Jurkat, Clone E6-1 (cell line): ENCODE data around the gene MFNG.

Source experiments
- DNase-seq: peaks from one replicate; pipeline ENCODE4 v3.0.0-alpha.2; 2011; ENCODE audit warnings: low read depth, low spot score
- H3K4me3 ChIP-seq: 2 replicates; pipeline ENCODE4 v1.5.1; 2011; ENCODE audit warnings: mild to moderate bottlenecking, low read length, control low read depth, moderate library complexity

MFNG gene

DNA sequence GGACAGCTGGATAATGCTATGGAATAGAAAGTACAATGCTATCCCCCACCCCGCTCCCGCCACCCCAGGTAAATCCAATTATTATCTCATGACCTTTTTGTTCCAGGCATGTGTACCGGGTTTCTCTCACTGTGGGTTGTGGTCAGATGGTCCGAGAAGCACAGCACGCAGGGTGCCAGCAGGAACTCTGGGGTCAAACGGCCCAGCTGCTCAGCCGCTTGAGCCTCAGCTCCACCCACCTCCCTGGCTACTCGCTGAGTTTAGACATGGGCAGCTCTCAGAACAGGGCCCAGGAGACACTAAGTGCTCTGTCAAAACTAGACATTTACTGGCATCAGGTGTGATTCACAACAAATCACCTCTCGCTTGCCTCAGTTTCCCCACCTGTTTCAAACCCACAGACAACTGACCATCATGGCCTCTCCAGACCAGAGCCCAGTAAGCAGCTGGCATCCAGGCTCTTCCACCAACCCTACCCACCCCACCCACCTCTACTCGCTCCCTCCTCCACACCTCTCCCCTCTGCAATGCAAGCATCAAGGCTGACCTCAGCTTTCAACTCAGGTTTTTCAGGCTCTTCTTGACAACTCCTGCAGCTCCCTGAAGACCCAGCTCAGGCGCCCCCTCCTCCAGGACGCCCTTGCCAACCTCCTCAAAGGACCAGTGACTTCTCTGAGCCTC lies 13.0 kb upstream of the MFNG start:
- no peak overlapping the region for H3K4me3 ChIP-seq
- no peak for DNase-seq

DNA sequence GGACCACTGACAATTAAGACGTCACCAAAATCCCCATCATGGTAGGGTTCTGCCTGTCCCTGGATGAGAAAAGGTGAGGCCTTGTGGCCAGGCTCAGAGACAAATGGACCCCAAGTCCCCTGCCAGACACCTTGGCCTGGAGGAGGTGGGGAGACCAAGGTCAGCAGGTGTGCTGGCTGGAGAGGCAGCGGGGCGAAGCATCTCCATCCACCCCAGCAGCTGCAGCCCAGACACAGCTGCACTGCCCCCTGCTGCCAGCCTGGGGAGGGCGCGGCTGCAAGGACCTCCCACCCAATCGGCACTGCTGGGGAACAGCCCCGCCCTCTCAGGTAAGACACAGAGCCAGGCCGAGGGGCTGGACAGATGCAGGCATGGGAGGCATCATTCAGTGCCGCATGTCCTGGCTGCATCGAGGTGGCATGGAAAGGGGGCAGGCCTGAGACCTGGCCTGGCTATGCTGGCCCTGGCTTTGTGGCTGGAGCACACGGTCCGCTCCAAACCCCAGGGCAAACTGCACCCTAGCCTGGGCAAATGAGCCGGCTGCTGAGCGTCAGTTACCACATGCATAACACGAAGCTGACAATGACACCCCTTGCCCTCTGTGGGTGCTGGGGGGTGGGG lies 12.2 kb upstream of the MFNG start:
- no peak overlapping the region for H3K4me3 ChIP-seq
- no peak for DNase-seq

DNA sequence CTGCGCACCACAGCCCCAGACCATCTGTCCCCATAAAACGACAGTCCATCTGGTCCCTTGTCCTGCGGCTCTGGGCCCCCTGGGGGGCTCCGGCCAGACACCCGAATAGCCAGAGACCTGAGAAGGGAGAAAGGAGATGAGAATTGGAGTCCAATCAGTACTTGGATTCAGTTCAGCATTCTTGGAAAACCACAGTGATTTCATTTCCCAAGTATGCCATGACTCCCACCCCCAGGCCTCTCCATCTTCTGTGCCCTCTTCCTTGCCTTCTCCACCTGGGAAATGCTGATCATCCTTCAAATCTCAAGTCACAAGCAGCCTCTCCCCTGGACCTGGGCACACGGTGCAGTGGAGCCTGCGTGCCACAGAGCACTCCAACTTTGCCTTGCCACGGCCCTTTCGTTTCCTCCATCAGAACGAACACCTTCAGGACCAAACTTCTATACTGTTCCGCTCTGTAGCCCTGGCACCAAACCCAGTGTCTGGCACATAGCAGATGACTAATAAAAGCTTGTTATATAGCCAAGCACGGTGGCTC lies 10.9 kb upstream of the MFNG start:
- H3K4me3 ChIP-seq, result no peak overlapping the region
- no peak for DNase-seq

DNA sequence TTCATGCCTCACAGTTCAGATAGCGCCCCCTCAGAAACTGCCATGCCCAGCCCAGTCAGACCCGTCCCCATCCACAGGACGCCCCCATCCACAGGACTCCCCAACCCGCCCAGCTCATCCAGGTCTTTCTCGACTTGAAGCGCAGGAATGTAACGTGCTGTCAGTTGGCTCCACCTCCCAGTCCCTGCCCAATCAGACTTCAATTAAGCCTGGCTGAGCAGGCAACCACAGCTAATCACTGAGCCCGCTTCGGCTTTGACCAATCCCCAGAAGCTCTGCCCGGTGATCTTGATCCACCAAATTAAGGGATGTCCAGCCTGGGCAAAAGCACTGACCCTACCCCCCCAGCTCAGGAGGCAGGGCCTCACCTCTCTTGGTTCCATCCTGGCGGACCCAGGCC lies 10.5 kb upstream of the MFNG start:
- H3K4me3 ChIP-seq, result no peak overlapping the region
- DNase-seq, result no peak

DNA sequence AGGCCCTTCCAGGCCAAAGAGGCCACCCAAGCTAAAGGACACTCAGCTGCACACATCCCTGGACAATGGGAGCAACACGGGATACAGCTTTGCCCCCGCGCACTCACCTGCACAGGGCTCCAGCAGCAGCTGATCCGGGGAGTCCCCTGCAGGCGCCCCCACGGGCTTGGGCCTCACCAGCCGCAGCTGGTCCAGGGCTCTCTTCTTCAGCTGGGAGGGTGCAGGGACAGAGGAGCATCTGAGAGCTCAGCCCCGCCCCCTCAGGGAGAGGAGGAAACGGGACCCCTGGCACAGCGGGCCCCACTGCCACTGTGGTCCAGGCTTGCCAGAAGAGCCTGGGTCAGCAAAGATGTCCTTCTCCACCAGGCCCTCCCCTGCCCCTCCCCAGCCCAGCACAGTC lies 7.8 kb upstream of the MFNG start:
- no peak for DNase-seq

DNA sequence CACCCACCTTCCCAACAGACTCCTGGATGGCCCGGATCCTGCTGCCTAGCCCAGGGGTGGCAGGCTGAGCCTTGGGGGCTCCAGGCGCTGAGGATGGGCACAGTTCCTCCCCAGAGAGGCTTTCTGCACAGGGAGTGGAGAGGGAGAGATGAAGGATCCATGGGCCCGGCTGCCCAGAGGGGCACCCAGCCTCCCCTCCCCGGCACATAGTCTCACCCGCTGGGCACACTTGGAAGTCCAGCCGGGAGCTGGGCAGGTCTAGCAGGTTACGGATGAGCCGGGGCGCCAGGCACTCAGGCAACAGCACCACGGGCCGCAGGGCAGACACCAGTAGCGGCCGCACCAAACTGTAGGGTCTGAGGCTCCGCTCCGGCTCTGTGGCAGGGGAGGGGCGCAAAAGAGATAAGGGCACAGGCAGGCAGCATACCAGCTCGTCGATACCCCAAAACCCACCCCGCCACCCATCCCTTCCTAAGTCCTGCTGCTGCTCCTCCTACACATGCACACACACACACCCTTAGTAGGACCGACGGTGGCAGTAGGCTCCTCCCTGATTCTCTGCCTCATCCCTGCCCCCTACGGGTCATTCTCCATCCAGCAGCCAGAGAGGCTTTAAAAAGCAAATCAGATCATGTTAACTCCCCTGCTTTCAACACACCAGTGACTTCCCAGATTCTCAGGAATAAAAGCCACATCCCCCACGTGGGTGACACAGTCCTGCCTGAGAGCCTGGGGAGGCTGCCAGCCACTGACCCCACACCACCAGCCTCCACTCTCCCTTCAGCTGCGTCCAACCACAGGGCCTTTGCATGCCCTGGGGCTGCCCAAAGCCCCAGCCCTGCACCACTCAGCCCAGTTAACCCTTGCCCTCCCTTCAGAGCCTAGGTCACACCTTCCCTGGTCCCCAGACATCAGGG lies 6.5 kb upstream of the MFNG start:
- no peak for DNase-seq
- H3K4me3 ChIP-seq, result no peak overlapping the region

More for the DNA sequence above, 7.8 kb upstream of the MFNG start:
- H3K4me3 ChIP-seq, result no peak overlapping the region

DNA sequence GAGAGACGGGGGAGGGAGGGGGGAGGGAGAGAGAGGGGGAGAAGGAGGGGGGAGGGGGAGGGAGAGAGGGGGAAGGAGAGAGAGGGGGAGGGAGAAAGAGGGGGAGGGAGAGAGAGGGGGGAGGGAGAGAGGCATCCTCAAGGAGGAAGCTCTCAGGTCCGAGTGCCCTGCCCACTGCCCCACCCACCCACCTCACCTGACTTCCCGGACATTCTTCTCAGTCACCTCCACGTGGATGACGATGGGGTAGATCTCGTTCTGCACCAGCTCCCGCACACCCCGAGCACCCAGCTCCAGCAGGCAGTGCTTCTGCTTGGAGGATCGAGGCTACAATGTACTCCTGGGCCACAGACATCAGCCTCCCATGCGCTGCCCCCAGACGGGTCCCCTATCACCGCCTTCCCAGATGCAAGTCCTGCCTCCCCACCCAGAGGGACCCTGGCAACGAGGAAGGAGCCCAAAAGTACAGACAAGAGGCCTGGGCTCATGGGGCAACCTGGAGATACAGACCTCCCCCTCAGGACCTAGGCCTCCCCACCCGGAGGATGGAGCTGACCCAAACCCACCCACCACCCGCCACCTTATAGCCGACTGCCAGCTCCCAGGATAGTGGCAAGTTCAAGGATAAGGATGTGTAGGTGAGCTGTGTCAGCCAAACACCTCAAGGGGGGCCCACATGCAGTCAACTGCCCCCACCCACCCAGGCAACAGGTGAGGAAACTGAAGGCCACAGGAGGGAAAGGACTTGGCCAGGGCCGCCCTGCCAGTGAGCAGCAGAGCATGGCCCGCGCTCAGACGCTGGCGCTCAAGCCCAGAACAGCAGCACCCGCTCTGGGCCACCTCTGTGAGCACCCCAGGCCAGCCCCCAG lies 5.6 kb upstream of the MFNG start:
- no peak for DNase-seq
- no peak overlapping the region for H3K4me3 ChIP-seq

DNA sequence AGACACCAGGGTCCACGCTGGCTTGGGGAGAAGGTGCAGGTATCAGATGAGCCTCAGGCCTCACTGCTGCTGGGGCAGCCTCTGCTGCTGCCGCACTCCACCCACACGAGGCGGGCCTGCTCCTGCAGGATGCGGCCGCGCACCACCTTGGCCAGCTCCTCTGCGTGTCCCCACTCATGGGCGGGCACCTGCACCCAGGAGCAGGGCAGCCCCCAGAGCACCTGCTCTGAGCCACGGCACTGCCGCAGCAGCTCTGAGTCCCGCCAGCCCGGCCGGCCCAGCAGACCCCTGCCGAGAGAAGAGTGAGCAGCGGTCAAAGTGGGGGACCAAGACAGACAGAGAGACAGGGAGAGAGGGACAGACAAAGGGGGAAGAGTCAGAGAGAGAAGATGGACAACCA lies 4.9 kb upstream of the MFNG start:
- no peak for DNase-seq

DNA sequence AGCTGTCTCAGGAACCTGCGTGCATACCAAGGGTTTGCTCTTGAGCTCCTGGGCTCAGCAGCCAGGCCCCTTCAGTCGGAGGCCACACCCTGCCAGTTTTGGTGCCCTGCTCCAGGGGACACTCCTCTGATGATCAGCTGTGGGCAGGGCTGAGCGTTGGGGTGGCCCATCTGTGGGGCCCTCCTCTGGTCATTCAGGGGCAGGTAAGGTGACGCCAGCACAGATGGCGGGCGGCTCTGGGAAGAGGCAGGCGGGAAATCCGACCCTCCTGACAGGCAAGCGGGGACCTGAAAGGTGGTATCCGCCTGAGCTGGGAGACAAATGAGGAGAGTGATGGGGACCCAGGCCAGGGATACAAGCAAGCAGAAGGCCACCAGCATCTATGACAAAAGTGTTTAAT lies 3.8 kb upstream of the MFNG start:
- no peak overlapping the region for H3K4me3 ChIP-seq
- no peak for DNase-seq

More for the DNA sequence above, 4.9 kb upstream of the MFNG start:
- no peak overlapping the region for H3K4me3 ChIP-seq

DNA sequence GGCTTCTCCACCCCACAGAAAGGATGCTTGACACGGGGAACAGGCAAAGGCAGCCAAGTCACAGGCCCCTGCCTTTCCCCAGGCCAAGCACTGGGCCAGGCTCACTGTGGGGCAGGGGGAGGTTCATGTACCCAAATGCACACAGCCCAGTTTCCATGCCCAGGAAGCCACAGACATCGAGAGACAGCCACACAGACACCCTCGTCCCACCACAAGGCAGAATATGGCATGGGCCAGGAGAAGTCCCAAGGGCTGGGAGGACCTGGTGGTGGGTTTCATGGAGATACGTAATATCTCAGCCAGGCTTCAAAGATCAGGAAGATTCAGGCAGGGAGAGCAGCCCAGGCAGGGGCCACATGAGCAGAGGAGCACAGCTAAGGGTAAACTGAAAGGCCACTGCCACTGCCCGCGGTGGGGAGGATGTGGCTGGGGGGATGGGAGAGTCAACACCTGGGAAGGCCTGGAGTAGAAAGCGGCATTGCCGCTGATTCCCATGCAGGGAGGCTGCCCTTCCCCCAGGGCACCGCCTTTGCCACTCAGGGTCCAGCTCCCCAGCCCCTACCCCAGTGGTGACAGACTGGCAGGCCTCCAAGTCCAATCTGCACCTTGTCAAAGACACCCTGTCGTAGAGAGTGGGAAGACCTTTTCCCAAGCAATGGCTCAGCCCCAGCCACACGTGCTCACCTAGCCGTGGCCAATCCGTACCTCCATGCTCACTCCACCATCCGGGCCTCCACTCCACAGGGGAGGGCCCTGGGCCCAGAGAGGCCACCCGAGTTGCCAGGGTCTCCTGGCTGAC lies 2.4 kb upstream of the MFNG start:
- DNase-seq, result no peak
- H3K4me3 ChIP-seq, result no peak overlapping the region

DNA sequence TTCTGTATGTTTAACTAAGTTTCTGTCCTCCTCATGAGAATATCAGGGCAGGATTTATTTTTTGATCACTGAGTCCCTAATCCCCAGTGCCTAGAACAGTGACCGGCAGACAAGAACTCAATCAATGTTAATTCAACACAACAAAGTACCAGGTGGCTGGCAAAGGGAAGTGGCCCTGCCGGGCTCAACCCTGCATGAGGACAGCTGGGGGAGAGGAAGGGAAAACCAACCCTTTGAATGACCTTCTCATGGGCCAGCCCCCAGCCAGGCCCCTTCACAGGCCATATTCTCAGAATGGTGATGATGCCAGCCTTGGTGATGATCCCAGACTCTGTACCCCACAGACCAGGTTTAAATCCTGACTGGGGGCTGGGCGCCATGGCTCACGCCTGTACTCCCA lies 1.4 kb upstream of the MFNG start:
- no peak overlapping the region for H3K4me3 ChIP-seq
- DNase-seq, result no peak

DNA sequence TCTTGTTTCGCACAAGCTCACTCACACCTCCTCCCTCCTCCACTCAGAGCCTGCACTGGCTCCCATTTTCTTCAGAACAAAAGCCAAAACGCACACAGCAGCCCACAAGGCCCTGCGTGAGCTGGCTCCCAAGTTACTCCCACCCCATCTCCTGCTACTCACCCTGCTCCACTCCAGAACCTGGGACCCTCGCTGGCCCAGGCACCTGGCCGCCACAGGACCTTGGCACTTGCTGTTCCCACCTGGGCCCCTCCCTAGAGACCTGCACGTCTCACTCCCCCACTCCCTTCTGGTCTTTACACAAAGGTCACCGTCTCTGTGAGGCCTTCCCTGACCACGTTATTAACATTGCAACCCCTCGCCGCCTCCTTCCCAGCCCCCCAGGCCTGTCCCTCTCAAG lies 945 bp upstream of the MFNG start:
- no peak overlapping the region for H3K4me3 ChIP-seq
- DNase-seq, result no peak

DNA sequence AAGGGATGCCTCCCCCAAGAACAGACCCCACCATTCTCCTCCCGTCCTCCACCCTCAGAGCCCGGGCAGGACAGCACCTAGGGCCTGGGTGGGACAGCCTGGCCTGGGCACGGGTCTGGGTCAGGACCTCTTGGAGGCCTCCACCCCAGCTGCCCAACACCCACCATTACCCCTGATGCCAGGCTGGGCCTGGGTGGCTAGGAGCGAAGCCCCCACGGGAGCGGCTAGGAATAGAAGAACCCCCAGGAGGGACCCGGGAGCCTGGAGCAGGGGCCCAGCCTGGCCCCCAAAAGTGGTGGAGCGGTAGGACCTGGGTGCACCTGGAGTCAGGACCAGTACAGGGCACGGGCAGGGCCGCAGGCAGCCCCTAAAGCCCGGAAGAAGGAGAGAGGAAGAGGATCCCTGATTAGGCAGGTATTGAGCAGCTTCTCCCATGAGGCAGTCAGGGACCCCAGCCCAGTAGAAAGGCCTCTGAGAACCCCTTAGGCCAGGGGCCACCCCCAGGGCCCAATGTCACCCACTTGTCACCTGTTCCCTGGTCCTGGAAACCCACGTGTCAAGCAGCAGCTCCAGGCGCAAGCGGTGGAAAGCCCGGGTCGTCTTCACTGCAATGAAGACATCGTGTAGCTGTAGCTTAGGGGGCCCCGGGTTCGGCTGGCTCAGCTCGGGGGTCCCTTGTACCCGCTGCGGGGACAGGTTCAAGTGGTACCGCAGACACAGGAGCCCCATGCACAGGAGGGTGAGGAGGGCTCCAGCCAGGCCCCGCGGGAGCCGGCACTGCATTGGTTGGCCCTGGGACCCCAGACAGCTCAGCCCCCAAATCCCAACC lies 575 bp downstream of the MFNG start:
- no peak for DNase-seq
- peak overlapping the region; percentile 92 for H3K4me3 ChIP-seq

DNA sequence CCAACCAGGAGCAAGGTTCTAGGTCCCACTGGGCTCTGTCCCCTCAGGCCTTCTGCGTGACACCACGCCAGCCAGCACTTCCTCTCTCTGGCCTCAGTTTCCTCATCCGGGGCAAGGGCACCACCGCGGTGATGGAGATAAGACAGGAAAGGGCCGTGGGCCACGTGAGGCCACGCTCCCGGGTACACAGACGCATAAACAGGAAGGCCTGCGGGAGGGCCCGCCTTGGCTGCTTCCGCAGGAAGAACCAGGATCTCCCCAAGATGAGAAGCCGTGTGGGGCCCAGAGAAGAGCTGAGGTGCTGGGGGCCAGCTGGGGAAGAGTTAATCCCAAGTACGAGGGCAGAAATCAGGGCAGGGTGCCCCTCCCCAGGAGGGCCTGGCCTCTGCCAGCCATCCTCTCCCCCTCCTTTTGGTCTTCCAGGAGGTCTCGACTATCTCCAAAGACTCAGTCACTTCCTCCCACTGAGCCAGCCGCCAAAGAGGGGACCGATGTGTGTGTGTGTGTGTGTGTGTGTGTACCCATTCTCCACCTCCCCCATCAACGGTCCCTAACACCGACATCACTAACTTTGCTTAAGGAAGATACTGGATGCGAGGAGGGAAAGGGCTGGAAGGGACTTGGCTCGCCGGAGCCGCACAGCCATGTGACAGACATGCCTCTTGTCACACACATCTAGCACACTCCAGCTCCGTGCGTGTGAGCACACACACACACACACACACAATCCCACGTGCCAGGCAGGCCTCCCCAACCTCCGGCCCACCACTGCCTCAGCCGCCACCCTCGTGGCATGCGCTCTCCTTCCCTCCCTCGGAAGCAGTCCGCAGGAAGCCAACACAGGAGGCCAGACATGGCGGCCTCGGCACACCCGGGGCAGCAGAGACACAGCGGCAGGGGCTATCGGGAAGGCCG lies 1.4 kb downstream of the MFNG start:
- DNase-seq, result peak; percentile 93
- H3K4me3 ChIP-seq, result peak overlapping the region; percentile 92

DNA sequence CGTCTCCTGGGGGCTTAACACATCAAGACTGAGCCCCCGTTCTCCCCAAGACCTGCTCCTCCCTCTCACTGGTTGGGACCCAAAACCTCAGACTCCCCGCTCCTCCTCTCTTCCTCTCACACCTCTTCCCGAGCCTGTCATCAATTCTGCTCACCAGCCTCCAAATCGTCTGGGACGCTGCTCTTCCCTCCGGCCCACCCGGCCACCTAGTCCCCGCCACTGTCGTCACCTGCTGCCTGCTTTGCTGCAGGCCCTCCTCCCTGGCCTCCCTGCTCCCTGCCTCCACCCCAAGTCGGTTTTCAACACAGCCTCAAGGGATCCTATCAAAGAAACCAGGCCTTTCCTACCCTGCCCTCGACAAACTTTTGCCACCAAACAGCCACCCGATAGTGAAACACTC lies 3.1 kb downstream of the MFNG start:
- peak overlapping the region; percentile 92 for H3K4me3 ChIP-seq
- DNase-seq, result no peak

DNA sequence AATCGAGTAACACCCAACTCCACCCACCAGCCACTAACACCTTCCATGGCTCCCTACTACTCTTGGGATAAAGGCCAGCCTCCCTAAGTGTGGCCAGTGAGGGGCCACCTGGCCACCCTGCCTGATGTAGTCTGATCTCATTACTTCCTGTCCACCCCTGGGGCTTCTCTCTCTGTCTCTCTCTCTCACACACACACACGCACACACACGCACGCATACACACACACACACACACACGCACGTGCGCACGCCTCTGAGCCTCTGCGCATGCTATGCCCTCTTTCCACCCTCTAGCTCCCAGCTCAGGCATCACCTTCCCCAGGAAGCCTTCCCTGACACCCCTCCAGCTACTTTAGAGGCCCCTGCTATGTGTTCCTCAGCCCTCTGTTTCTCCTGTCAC lies 3.9 kb downstream of the MFNG start:
- H3K4me3 ChIP-seq, result no peak overlapping the region
- no peak for DNase-seq
